ENCODE measurements around the gene DNLZ.

DNA sequence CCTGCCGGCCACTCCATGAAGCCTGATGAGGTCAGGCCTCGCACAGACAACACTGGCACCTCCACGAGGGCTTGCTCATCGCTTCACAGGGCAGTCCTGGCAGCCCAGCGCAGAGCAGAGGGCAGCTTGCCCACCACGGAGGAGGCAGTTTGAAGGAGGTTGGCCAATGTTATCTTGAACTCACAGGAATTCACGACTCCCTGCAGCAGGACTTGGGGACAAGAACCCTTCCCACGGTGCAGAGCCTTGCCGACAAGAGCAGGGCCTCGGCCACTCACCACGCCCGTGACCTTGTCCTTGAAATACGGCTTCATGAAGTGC is 31.4 kb upstream of the DNLZ start:
- TF ChIP-seq, protein P1, sequence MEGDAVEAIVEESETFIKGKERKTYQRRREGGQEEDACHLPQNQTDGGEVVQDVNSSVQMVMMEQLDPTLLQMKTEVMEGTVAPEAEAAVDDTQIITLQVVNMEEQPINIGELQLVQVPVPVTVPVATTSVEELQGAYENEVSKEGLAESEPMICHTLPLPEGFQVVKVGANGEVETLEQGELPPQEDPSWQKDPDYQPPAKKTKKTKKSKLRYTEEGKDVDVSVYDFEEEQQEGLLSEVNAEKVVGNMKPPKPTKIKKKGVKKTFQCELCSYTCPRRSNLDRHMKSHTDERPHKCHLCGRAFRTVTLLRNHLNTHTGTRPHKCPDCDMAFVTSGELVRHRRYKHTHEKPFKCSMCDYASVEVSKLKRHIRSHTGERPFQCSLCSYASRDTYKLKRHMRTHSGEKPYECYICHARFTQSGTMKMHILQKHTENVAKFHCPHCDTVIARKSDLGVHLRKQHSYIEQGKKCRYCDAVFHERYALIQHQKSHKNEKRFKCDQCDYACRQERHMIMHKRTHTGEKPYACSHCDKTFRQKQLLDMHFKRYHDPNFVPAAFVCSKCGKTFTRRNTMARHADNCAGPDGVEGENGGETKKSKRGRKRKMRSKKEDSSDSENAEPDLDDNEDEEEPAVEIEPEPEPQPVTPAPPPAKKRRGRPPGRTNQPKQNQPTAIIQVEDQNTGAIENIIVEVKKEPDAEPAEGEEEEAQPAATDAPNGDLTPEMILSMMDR (IDR thresholded peaks at IDR 0.05) = no peak
- TF ChIP-seq POLR2A (IDR thresholded peaks at IDR 0.05) (no peak), POLR2AphosphoS5 (IDR thresholded peaks at IDR 0.05) (no peak), EP300 (IDR thresholded peaks at IDR 0.05) (no peak)

Measured in sigmoid colon (tissue), 4 donors.